PC-9 (cell line): ENCODE results near the gene ASB11.

Source experiments
- EZH2 ChIP-seq: fragments of 200-600 bp; sonication (generic); IDR thresholded peaks from 2 replicates; pipeline ENCODE4 v1.8.0; 2017; ENCODE audit warnings: antibody characterized with exemption, low read depth
- TF ChIP-seq, protein P1 (sequence below): fragments of 200-600 bp; sonication (generic); conservative IDR thresholded peaks from 2 replicates; pipeline ENCODE4 v1.6.1; 2017; ENCODE audit warnings: mixed run types, antibody characterized with exemption, mild to moderate bottlenecking, moderate library complexity

DNA sequence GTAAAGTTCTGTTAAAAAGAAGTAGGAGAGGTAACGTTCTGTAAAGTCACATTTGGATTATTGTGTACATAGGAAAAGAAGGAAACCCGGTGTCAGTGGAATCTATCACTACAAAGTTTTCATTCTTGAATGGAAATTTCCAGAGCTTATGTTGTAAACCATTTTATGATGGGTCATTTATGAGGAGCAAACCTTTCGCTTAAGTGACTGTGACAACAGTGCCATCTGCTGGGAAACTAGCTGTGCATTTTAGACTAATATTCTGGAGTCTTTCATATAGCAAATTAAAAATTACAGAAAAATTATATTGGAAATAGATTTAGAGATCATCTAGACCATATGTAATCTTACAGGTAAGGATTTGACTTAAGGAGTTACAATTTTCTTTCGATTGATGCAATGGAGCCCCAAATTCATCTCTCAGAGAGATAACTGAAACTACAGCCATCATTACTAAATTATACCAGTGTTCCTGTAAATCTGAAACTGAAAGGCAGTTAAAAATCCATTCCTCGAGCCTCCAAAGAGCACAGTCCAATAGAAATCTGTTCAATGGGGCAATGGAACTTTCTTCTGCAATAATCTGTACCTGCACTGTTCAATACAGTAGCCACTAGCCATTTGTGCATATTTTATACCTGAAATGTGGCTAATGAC is 72.4 kb downstream of the ASB11 start:
- TF ChIP-seq, protein P1, sequence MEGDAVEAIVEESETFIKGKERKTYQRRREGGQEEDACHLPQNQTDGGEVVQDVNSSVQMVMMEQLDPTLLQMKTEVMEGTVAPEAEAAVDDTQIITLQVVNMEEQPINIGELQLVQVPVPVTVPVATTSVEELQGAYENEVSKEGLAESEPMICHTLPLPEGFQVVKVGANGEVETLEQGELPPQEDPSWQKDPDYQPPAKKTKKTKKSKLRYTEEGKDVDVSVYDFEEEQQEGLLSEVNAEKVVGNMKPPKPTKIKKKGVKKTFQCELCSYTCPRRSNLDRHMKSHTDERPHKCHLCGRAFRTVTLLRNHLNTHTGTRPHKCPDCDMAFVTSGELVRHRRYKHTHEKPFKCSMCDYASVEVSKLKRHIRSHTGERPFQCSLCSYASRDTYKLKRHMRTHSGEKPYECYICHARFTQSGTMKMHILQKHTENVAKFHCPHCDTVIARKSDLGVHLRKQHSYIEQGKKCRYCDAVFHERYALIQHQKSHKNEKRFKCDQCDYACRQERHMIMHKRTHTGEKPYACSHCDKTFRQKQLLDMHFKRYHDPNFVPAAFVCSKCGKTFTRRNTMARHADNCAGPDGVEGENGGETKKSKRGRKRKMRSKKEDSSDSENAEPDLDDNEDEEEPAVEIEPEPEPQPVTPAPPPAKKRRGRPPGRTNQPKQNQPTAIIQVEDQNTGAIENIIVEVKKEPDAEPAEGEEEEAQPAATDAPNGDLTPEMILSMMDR: peak; percentile 68
- TF ChIP-seq EZH2: no peak
